ENCODE results near the gene ATP9B.

DNA sequence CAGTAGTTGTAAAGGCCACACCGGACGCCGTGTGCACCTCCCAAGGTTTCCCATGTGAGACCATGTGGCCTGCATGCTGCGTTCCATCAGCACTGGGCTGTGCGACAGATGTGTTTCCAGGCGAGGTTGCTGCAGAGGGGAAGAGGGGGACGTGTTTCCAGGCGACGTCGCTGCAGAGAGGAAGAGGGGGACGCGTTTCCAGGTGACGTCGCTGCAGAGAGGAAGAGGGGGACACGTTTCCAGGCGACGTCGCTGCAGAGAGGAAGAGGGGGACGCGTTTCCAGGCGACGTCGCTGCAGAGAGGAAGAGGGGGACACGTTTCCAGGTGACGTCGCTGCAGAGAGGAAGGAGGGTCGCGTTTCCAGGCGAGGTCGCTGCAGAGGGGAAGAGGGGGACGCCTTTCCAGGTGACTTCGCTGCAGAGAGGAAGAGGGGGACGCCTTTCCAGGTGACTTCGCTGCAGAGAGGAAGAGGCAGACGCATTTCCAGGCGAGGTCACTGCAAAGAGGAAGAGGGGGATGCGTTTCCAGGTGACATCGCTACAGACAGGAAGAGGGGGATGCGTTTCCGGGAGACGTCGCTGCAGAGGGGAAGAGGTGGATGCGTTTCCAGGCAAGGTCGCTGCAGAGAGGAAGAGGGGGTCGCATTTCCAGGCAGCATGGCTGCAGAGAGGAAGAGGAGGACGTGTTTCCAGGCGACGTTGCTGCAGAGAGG, 351.0 kb downstream of the ATP9B start:
- TF ChIP-seq, protein P1, sequence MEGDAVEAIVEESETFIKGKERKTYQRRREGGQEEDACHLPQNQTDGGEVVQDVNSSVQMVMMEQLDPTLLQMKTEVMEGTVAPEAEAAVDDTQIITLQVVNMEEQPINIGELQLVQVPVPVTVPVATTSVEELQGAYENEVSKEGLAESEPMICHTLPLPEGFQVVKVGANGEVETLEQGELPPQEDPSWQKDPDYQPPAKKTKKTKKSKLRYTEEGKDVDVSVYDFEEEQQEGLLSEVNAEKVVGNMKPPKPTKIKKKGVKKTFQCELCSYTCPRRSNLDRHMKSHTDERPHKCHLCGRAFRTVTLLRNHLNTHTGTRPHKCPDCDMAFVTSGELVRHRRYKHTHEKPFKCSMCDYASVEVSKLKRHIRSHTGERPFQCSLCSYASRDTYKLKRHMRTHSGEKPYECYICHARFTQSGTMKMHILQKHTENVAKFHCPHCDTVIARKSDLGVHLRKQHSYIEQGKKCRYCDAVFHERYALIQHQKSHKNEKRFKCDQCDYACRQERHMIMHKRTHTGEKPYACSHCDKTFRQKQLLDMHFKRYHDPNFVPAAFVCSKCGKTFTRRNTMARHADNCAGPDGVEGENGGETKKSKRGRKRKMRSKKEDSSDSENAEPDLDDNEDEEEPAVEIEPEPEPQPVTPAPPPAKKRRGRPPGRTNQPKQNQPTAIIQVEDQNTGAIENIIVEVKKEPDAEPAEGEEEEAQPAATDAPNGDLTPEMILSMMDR (IDR thresholded peaks at IDR 0.05; ENCODE audit: low read depth, low read length): no peak
- no peak for TF ChIP-seq EZH2phosphoT487 (IDR thresholded peaks at IDR 0.05; ENCODE audit: low read depth)
